Measurements from ENCODE around the gene TSEN2. TPM values are rescaled to one million over a fixed set of nuclear protein-coding genes. Genes with fewer than 3 reads are reported as not detected.
A peak's percentile ranks its signal among the peaks of the same experiment; 100 is the strongest.

Gene TSEN2
- total RNA-seq, 1 experiment from 2014 or later, result 26.8 TPM

DNA sequence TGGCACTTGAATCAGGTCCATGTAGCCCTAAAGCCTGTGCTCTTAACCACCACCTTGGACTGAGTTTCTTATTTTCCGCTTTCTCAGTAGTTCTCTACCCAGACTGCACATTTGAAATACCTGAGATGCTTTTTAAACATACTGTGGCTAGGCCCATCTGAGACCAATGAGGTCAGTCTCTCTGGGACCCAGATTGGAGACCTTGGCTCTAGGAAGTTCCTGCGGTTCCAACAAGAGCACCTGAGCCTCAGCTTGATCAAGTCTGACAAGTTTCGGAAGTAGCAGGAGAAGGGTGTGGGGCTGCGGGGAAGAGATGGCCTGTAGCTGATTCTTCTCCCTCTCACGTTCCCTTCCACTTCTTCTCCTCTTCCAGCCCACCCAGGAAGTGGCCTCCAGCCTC, 11.5 kb upstream of the TSEN2 start:
- Histone ChIP-seq H3K27me3 (ENCODE audit: insufficient read depth, low read depth) (no peaks in the 10 kb centered on the region), H3K4me1 (replicated peaks; ENCODE audit: insufficient read depth) (peaks cover 79% of the 10 kb centered on the region), H3K27ac (peak overlapping the region; percentile 92), H3K79me2 (ENCODE audit: low read depth) (no peaks in the 10 kb centered on the region), H3K9me2 (ENCODE audit: insufficient read depth) (no peaks in the 10 kb centered on the region), H3K4me3 (no peak overlapping the region), H3F3A (ENCODE audit: insufficient read depth, low read depth) (peaks cover 57% of the 10 kb centered on the region), H2AFZ (no peak overlapping the region), H3K4me2 (no peak overlapping the region), H3K36me3 (ENCODE audit: low read depth) (no peaks in the 10 kb centered on the region), H3K9me3 (ENCODE audit: insufficient read depth, low read depth) (no peaks in the 10 kb centered on the region), H4K20me1 (ENCODE audit: insufficient read depth) (no peaks in the 10 kb centered on the region)
- TF ChIP-seq, protein P1, sequence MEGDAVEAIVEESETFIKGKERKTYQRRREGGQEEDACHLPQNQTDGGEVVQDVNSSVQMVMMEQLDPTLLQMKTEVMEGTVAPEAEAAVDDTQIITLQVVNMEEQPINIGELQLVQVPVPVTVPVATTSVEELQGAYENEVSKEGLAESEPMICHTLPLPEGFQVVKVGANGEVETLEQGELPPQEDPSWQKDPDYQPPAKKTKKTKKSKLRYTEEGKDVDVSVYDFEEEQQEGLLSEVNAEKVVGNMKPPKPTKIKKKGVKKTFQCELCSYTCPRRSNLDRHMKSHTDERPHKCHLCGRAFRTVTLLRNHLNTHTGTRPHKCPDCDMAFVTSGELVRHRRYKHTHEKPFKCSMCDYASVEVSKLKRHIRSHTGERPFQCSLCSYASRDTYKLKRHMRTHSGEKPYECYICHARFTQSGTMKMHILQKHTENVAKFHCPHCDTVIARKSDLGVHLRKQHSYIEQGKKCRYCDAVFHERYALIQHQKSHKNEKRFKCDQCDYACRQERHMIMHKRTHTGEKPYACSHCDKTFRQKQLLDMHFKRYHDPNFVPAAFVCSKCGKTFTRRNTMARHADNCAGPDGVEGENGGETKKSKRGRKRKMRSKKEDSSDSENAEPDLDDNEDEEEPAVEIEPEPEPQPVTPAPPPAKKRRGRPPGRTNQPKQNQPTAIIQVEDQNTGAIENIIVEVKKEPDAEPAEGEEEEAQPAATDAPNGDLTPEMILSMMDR (conservative IDR thresholded peaks at IDR 0.05), result no peak
- no peak for TF ChIP-seq EZH2 (IDR thresholded peaks at IDR 0.05; ENCODE audit: low read depth)
- intact Hi-C loops (cut with micrococcal nuclease; ENCODE audit: unreplicated experiment), result no loop called here
- CTCF ChIA-PET, result interaction anchor here (0.5 kb wide), 1 partner anchor 1054 kb away, joined by 5 read pairs; no protein-coding TSS in a partner anchor
- DNase-seq, result no peak
- POLR2A ChIA-PET (ENCODE audit: unreplicated experiment), result no interaction called here
- no TSS peak for BruUV-seq (replicated peaks)

- ChIA-PET POLR2A (ENCODE audit: unreplicated experiment) (no interaction called here), CTCF (no interaction called here)
- Histone ChIP-seq H3K36me3 (ENCODE audit: low read depth) (no peaks in the 10 kb centered on the region), H3F3A (ENCODE audit: insufficient read depth, low read depth) (peaks cover 57% of the 10 kb centered on the region), H3K4me2 (no peak overlapping the region), H4K20me1 (ENCODE audit: insufficient read depth) (no peaks in the 10 kb centered on the region), H3K9me3 (ENCODE audit: insufficient read depth, low read depth) (no peaks in the 10 kb centered on the region), H3K27ac (no peak overlapping the region), H3K4me3 (no peak overlapping the region), H2AFZ (no peak overlapping the region), H3K4me1 (replicated peaks; ENCODE audit: insufficient read depth) (peaks cover 79% of the 10 kb centered on the region), H3K79me2 (ENCODE audit: low read depth) (no peaks in the 10 kb centered on the region), H3K9me2 (ENCODE audit: insufficient read depth) (no peaks in the 10 kb centered on the region), H3K27me3 (ENCODE audit: insufficient read depth, low read depth) (no peaks in the 10 kb centered on the region)
- no peak for TF ChIP-seq EZH2 (IDR thresholded peaks at IDR 0.05; ENCODE audit: low read depth)
- TF ChIP-seq, protein P1 (conservative IDR thresholded peaks at IDR 0.05), result no peak
- intact Hi-C loops (cut with micrococcal nuclease; ENCODE audit: unreplicated experiment), result no loop called here
- no peak for DNase-seq
- no TSS peak for BruUV-seq (replicated peaks)
These were observed 10.8 kb upstream of the TSEN2 start for GRCh38 chr3:12473511-12473910.

DNA sequence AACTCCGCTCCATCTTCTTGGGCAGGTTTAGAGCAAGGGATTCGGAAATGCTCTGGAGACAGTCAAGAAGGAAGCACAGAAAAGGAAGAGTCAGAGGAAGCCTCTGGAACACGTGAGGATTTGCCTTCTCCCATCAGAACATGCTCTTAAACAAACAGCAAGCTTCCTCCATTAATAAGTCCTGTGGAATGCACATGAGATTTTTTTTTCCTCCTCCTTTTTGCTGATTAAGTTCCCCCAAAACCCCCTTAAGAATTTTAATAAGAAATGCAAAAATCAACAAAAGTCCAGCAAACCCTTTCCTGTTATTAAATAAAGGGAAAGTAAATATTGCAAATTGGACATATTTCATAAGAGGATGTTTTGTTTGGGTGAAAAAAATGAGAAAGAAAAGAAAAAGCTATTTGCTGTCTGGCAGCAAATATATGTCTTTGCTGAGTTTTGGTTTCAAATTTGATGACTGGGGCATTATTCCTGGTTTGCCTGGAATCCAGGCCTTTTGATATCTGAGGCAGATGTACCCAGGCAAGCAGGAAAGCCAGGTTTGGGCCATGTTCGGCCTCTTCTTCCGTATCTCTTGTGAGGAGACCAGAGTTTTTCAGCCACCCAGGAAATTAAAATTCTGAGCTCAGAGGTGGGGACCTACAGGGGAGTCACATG, 7.9 kb upstream of the TSEN2 start:
- H3K27ac ChIP-seq, result peak overlapping the region; percentile 82
- no peaks in the 10 kb centered on the region for H3K9me3 ChIP-seq (ENCODE audit: insufficient read depth, low read depth)
- peak overlapping the region; percentile 38 for H3K4me2 ChIP-seq
- no peak overlapping the region for H2AFZ ChIP-seq
- H3K9me2 ChIP-seq (ENCODE audit: insufficient read depth), result no peaks in the 10 kb centered on the region
- peaks cover 69% of the 10 kb centered on the region for H3K4me1 ChIP-seq (replicated peaks; ENCODE audit: insufficient read depth)
- no peak for TF ChIP-seq EZH2 (IDR thresholded peaks at IDR 0.05; ENCODE audit: low read depth)
- TF ChIP-seq, protein P1 (conservative IDR thresholded peaks at IDR 0.05), result no peak
- peak in 1 of 2 experiments; percentile 68 for DNase-seq
- ChIA-PET CTCF (interaction anchor here (0.6 kb wide), 1 partner anchor 296 kb away, joined by 3 read pairs; no protein-coding TSS in a partner anchor), POLR2A (ENCODE audit: unreplicated experiment) (interaction anchor here (0.6 kb wide), 1 partner anchor 333 kb away, joined by 3 read pairs; no protein-coding TSS in a partner anchor)
- no peak overlapping the region for H3K4me3 ChIP-seq
- H3K79me2 ChIP-seq (ENCODE audit: low read depth), result no peaks in the 10 kb centered on the region
- intact Hi-C loops (cut with micrococcal nuclease; ENCODE audit: unreplicated experiment), result no loop called here
- H3K27me3 ChIP-seq (ENCODE audit: insufficient read depth, low read depth), result no peaks in the 10 kb centered on the region
- no peaks in the 10 kb centered on the region for H3K36me3 ChIP-seq (ENCODE audit: low read depth)
- H4K20me1 ChIP-seq (ENCODE audit: insufficient read depth), result no peaks in the 10 kb centered on the region
- BruUV-seq (replicated peaks), result no TSS peak
- peaks cover 42% of the 10 kb centered on the region for H3F3A ChIP-seq (ENCODE audit: insufficient read depth, low read depth)
